Stomach (tissue), 9 donors: ENCODE data around the gene ENTPD2. TPM values are rescaled to one million over a fixed set of nuclear protein-coding genes. Genes with fewer than 3 reads are reported as not detected.
A peak's percentile ranks its signal among the peaks of the same experiment; 100 is the strongest.

ENCODE experiments used
- DNase-seq, 2 donors: peaks; one replicate each; pipeline versions ENCODE4 v3.0.0 to v3.0.0-alpha.2; 2013 to 2019
- H3K27ac ChIP-seq, 5 donors: fragments of 200-600 bp in 4 of 5; sonication (generic) in 4 of 5; one replicate each; pipeline ENCODE4 v1.5.1; 2013 to 2019; ENCODE audit warnings: mild to moderate bottlenecking in 1 of 5, moderate library complexity in 1 of 5
- H3K27me3 ChIP-seq, 3 donors: fragments of 200-600 bp; sonication (generic); one replicate each; pipeline ENCODE4 v1.5.1; 2017 to 2019; ENCODE audit warnings: mixed run types in 1 of 3
- H3K36me3 ChIP-seq, 4 donors: fragments of 200-600 bp; sonication (generic); 1 replicate in 3 of 4; 2 replicates in 1 of 4; pipeline ENCODE4 v1.5.1; 2016 to 2019
- H3K4me1 ChIP-seq, 4 donors: fragments of 200-600 bp; sonication (generic); one replicate each; pipeline ENCODE4 v1.5.1; 2016 to 2019
- H3K4me3 ChIP-seq, 4 donors: fragments of 200-600 bp; sonication (generic) in 3 of 4; one replicate each; pipeline ENCODE4 v1.5.1; 2016 to 2019; ENCODE audit warnings: mild to moderate bottlenecking in 1 of 4
- H3K9me3 ChIP-seq, 4 donors: fragments of 200-600 bp; sonication (generic); one replicate each; pipeline ENCODE4 v1.5.1; 2016 to 2019
- EP300 ChIP-seq: sonication (generic); formaldehyde crosslinking; IDR thresholded peaks from one replicate; pipeline ENCODE4 v1.6.1; 2017; ENCODE audit warnings: antibody characterized with exemption
- POLR2A ChIP-seq, 4 donors: fragments of 450-650 bp; IDR thresholded peaks; one replicate each; pipeline ENCODE4 v1.6.1; 2016; ENCODE audit warnings: antibody characterized with exemption in 4 of 4, control low read depth in 2 of 4, mild to moderate bottlenecking in 1 of 4, moderate library complexity in 1 of 4
- POLR2AphosphoS5 ChIP-seq, 3 donors: sonication (generic); formaldehyde crosslinking; IDR thresholded peaks; one replicate each; pipeline ENCODE4 v1.6.1; 2016; ENCODE audit warnings: antibody characterized with exemption in 3 of 3
- WGBS, 5 donors: extraction: QIAGEN DNeasy Blood & Tissue Kit in 3 of 5; methylation state at CpG; one replicate each; pipeline versions ENCODE4 v1.1.5 to v1.1.7; 2013 to 2018; 5-methylcytosine and 5-hydroxymethylcytosine counted together
- intact Hi-C: fragments of 100-400 bp; cut with DNase I; formaldehyde crosslinking; loops from one replicate; pipeline ENCODE4 v1.15.1; 2023; ENCODE audit warnings: low total_unique reads
- polyA plus RNA-seq, 3 donors: library from polyadenylated mRNA; stranded (reverse); fragments of 200-250 nt; gene quantifications; one replicate each; pipeline ENCODE4 v1.2.3, GENCODE V29; 2013
- total RNA-seq, 5 donors: library from RNA; depleted of rRNA; stranded (reverse); fragments of >200 nt; gene quantifications; one replicate each; pipeline versions ENCODE4 v1.1.0 to v1.2.3, GENCODE V29; 2014 to 2016
- TF ChIP-seq, protein P1 (sequence below), 7 experiments: fragments of 450-650 bp in 4 of 7; fragments of 200-600 bp in 3 of 7; sonication (generic) in 3 of 7; IDR thresholded peaks; one replicate each; pipeline ENCODE4 v1.5.1; 2016 to 2019; ENCODE audit warnings: antibody characterized with exemption in 7 of 7, control low read depth in 2 of 7, mild to moderate bottlenecking in 1 of 7
- donor health status: healthy with polysubstance abuse.
- donor health status: Bipolar disorder and iron deficiency.
- donor health status: healthy.

Gene ENTPD2
- total and polyA plus RNA-seq, 8 donors: 2.0 to 11.3 (median 3.5) TPM; not detected in 1

DNA sequence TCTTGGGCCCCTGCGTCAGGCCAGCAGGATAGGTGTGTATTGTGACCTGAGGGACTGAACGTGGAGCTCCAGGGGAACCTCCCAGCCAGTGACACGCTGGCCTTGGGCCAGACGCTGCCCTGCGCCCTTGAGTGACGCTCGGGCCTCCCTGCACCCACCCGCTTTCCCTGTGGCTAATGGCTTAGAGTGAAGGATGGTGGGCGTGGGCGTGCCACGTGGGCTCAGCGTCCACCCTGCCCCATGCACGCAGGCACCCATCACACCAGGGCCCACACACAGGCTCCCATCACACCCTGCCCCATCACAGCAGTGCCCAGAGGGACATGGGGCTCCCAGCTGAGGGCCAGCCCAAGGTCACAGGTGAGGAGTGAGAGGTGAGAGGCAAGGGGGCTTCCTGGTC, 16.8 kb downstream of the ENTPD2 start:
- H3K4me3 ChIP-seq: no peak overlapping the region
- no peak for DNase-seq
- intact Hi-C loops: loop anchor here (5.0 kb wide), 1 partner anchor 250 kb away; no protein-coding TSS in a partner anchor
- peaks cover 9 to 27% (median 18%) of the 10 kb centered on the region in 4 donors for H3K4me1 ChIP-seq
- 50 to 60% (median 53%) methylated on average over 6 to 13 of the region's 13 CpGs for WGBS, 5 donors
- peaks cover 17 to 49% (median 39%) of the 10 kb centered on the region in 4 donors for H3K36me3 ChIP-seq
- no peaks in the 10 kb centered on the region for H3K9me3 ChIP-seq
- H3K27ac ChIP-seq: no peak overlapping the region
- peaks cover 0 to 6% (median 0%) of the 10 kb centered on the region in 3 donors for H3K27me3 ChIP-seq
- TF ChIP-seq, protein P1, sequence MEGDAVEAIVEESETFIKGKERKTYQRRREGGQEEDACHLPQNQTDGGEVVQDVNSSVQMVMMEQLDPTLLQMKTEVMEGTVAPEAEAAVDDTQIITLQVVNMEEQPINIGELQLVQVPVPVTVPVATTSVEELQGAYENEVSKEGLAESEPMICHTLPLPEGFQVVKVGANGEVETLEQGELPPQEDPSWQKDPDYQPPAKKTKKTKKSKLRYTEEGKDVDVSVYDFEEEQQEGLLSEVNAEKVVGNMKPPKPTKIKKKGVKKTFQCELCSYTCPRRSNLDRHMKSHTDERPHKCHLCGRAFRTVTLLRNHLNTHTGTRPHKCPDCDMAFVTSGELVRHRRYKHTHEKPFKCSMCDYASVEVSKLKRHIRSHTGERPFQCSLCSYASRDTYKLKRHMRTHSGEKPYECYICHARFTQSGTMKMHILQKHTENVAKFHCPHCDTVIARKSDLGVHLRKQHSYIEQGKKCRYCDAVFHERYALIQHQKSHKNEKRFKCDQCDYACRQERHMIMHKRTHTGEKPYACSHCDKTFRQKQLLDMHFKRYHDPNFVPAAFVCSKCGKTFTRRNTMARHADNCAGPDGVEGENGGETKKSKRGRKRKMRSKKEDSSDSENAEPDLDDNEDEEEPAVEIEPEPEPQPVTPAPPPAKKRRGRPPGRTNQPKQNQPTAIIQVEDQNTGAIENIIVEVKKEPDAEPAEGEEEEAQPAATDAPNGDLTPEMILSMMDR (IDR thresholded peaks at IDR 0.05): no peak
- TF ChIP-seq POLR2A (IDR thresholded peaks at IDR 0.05): no peak
- TF ChIP-seq POLR2AphosphoS5 (IDR thresholded peaks at IDR 0.05): no peak
- TF ChIP-seq EP300: no peak

DNA sequence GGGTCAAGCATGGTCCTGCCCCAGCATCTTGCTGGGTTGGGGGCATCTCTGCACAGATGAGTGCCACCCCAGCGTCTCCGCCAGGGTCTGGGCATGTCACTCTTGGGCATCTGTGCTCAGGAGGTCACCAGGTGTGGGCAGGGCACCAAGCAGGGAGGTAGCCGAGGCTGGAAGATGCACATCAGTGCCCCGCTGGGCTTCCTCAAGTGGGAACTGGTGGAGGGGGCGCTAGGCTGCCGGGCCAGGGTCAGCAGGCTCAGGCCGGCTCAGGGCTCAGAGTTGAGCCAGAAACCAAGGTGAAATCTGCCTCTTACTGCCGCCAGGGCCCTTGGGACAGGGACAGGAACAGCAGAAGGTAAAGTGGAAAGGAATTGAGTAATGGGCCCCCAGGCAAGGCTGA, 17.9 kb downstream of the ENTPD2 start:
- TF ChIP-seq POLR2AphosphoS5 (IDR thresholded peaks at IDR 0.05): no peak
- peaks cover 17 to 38% (median 36%) of the 10 kb centered on the region in 4 donors for H3K36me3 ChIP-seq
- H3K27me3 ChIP-seq: peaks cover 0 to 6% (median 0%) of the 10 kb centered on the region in 3 donors
- DNase-seq: no peak
- WGBS, 5 donors: 49 to 78% (median 60%) methylated on average over 1 to 8 of the region's 8 CpGs
- no peaks in the 10 kb centered on the region for H3K9me3 ChIP-seq
- peaks cover 9 to 34% (median 26%) of the 10 kb centered on the region in 4 donors for H3K4me1 ChIP-seq
- H3K27ac ChIP-seq: no peak overlapping the region
- no peak overlapping the region for H3K4me3 ChIP-seq
- intact Hi-C loops: loop anchor here (5.0 kb wide), 1 partner anchor 249 kb away; no protein-coding TSS in a partner anchor

DNA sequence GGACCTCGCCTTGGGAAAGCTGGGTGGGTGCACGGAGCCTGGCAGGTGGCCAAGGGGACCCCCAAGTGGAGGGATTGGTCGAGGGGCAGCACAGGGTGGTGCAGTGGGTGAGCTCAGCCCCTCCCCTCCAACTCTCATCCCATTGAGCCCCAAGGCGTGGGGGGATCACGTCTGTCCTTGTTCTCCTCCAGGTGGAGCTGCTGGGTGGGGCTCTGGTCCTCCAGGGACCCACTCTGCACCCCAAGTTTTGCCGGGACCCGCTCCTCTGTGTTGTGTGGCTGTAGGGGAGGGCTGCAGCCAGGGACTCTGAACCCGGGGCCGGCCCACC, 18.4 kb downstream of the ENTPD2 start:
- Histone ChIP-seq H3K4me3 (no peak overlapping the region), H3K9me3 (no peaks in the 10 kb centered on the region)
- 9 to 24% (median 22%) methylated on average over 7 to 9 of the region's 9 CpGs for WGBS, 5 donors

DNA sequence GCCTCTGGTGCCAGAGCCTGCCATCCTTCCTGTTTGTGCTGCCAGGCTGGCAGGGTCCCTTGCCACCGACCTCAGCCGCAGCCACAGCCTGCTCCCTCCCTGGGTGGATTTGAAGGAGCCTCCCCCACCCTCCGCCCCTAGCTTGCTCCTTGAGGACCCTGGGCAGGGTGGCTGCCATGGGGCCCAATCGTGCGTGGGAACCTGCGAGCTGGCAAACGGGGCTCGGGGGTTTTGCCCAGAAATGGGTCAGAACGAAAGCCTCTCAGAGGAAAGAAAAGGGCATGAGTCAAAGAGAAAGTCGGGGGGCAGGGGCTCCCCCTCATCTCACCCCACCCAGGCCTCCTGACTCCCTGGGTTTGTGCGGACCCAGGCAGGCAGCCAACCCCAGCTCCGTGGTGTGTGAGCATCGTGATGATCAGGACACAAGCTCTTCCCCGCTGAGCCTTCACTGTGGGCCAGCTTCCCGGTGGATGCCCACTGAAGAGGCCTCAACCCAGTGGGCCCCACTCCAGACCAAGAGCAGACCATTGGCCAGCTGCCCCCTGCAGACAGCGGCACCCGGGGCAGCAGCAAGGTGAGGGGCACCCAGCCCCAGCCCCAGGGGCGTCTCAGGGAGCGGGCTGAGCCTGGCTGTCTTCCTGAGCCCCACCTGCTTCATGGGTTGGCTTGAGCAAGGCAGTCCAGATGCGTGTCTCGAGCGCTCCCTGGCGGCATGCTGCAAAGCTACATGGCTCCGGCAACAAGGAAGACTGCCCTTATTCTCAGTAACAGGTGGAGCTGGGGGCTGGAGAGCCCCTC, 19.0 kb downstream of the ENTPD2 start:
- peak; percentile 82 to 96 for DNase-seq
- Histone ChIP-seq H3K36me3 (peaks cover 8 to 28% (median 25%) of the 10 kb centered on the region in 4 donors), H3K27me3 (peaks cover 0 to 6% (median 0%) of the 10 kb centered on the region in 3 donors), H3K9me3 (no peaks in the 10 kb centered on the region), H3K4me1 (peaks cover 9 to 39% (median 29%) of the 10 kb centered on the region in 4 donors), H3K4me3 (peak overlapping the region in 1 of 4 donors; percentile 18), H3K27ac (peak overlapping the region in 2 of 5 donors; percentile 56 to 59)
- intact Hi-C loops: loop anchor here (5.0 kb wide), 1 partner anchor 248 kb away; no protein-coding TSS in a partner anchor
- 5 to 22% (median 15%) methylated on average over 12 to 24 of the region's 24 CpGs for WGBS, 5 donors
- no peak for TF ChIP-seq POLR2A (IDR thresholded peaks at IDR 0.05)
- TF ChIP-seq, protein P1 (IDR thresholded peaks at IDR 0.05): peak in 6 of 7 experiments; percentile 11 to 90 (median 86)
- no peak for TF ChIP-seq EP300
- TF ChIP-seq POLR2AphosphoS5 (IDR thresholded peaks at IDR 0.05): peak in 2 of 3 donors; percentile 12 to 73

More for the DNA sequence above, 18.4 kb downstream of the ENTPD2 start:
- DNase-seq: no peak
- Histone ChIP-seq H3K27ac (no peak overlapping the region), H3K27me3 (peaks cover 0 to 6% (median 0%) of the 10 kb centered on the region in 3 donors), H3K36me3 (peaks cover 13 to 34% (median 31%) of the 10 kb centered on the region in 4 donors), H3K4me1 (peaks cover 9 to 35% (median 28%) of the 10 kb centered on the region in 4 donors)
- intact Hi-C loops: loop anchor here (5.0 kb wide), 1 partner anchor 248 kb away; no protein-coding TSS in a partner anchor
- TF ChIP-seq POLR2A (IDR thresholded peaks at IDR 0.05) (no peak), POLR2AphosphoS5 (IDR thresholded peaks at IDR 0.05) (no peak)
- TF ChIP-seq, protein P1 (IDR thresholded peaks at IDR 0.05): peak in 2 of 7 experiments; percentile 24 to 25
